Measurements from ENCODE around the gene FAU. TPM values are rescaled to one million over a fixed set of nuclear protein-coding genes. Genes with fewer than 3 reads are reported as not detected.

Gene FAU
- total RNA-seq, 3 donors from 2014 or later (not counting 1 experiment from before 2014, with no cell fraction given) = 724 to 977 (median 968) TPM

- DNase-seq (peak; percentile 79 to 95), ATAC-seq (peak; percentile 89 to 96 (median 92))
- Mint-ChIP-seq H3K27me3 (ENCODE audit: low read depth in 2 of 2) (no peaks in the 10 kb centered on the region), H3K36me3 (no peaks in the 10 kb centered on the region), H3K27ac (peak within 1 kb of the TSS; percentile 83 to 92), H3K9me3 (no peaks in the 10 kb centered on the region), H3K4me3 (peak within 1 kb of the TSS; percentile 92), H3K4me1 (peaks cover 0 to 14% of the 10 kb centered on the region in 2 donors)
- WGBS (ENCODE audit: insufficient coverage) = under 1% methylated on average over 52 of the region's 52 CpGs
- no peaks in the 10 kb centered on the region for H3K9me3 ChIP-seq (ENCODE audit: control insufficient read depth, insufficient read depth, low read length)
- peak within 1 kb of the TSS; percentile 85 for H3K4me3 ChIP-seq (ENCODE audit: low read length)
- H3K36me3 ChIP-seq (ENCODE audit: control insufficient read depth, insufficient read depth, low read length) = peaks cover 12% of the 10 kb centered on the region
- H3K27me3 ChIP-seq (ENCODE audit: control insufficient read depth, insufficient read depth, low read length) = no peaks in the 10 kb centered on the region
- H3K4me1 ChIP-seq (ENCODE audit: control insufficient read depth, insufficient read depth, low read length) = peaks cover 19% of the 10 kb centered on the region
- no peak for TF ChIP-seq CTCF (IDR thresholded peaks at IDR 0.05)
- intact Hi-C loops (cut with micrococcal nuclease) = loop anchor here (1.0 to 2.0 kb wide), 3 partner anchors 12 to 21 kb away; partner anchors contain the start of genes CDCA5, TM7SF2, ZFPL1 and ZNHIT2
- H3K27ac ChIP-seq (ENCODE audit: low read length) = peak within 1 kb of the TSS; percentile 76
These were observed 25.7 kb downstream of the FAU start, which contains the start of gene VPS51 for GRCh38 chr11:65095974-65096806. VPS51 (plus strand) TSS chr11:65096214; CDS start chr11:65096251, 37 bp downstream.

- intact Hi-C loops (cut with micrococcal nuclease) = no loop called here
- H3K4me3 ChIP-seq (ENCODE audit: low read length) = no peak overlapping the region
- ATAC-seq = no peak
- H3K36me3 ChIP-seq (ENCODE audit: control insufficient read depth, insufficient read depth, low read length) = peaks cover 9% of the 10 kb centered on the region
- peak overlapping the region; percentile 76 for H3K27ac ChIP-seq (ENCODE audit: low read length)
- H3K27me3 ChIP-seq (ENCODE audit: control insufficient read depth, insufficient read depth, low read length) = no peaks in the 10 kb centered on the region
- H3K36me3 Mint-ChIP-seq = no peaks in the 10 kb centered on the region
- H3K27me3 Mint-ChIP-seq (ENCODE audit: low read depth in 2 of 2) = no peaks in the 10 kb centered on the region
- 88% methylated on average over 22 of the region's 22 CpGs for WGBS (ENCODE audit: insufficient coverage)
- no peak for DNase-seq
- peaks cover 19% of the 10 kb centered on the region for H3K4me1 ChIP-seq (ENCODE audit: control insufficient read depth, insufficient read depth, low read length)
- peak overlapping the region; percentile 92 for H3K4me3 Mint-ChIP-seq
- TF ChIP-seq CTCF (IDR thresholded peaks at IDR 0.05) = no peak
- H3K9me3 ChIP-seq (ENCODE audit: control insufficient read depth, insufficient read depth, low read length) = no peaks in the 10 kb centered on the region
- H3K4me1 Mint-ChIP-seq = peaks cover 0 to 14% of the 10 kb centered on the region in 2 donors
- H3K27ac Mint-ChIP-seq = peak overlapping the region; percentile 83 to 92
- H3K9me3 Mint-ChIP-seq = no peaks in the 10 kb centered on the region
These were observed 26.5 kb downstream of the FAU start for GRCh38 chr11:65095427-65095826.

GRCh38 chr11:65090628-65091027 lies 31.3 kb downstream of the FAU start:
- H3K4me1 ChIP-seq (ENCODE audit: control insufficient read depth, insufficient read depth, low read length) = peaks cover 3% of the 10 kb centered on the region
- Mint-ChIP-seq H3K27ac (no peak overlapping the region), H3K27me3 (ENCODE audit: low read depth in 2 of 2) (no peaks in the 10 kb centered on the region), H3K4me3 (no peak overlapping the region), H3K9me3 (no peaks in the 10 kb centered on the region), H3K36me3 (peaks cover 7% of the 10 kb centered on the region), H3K4me1 (peaks cover 2 to 4% of the 10 kb centered on the region in 2 donors)
- H3K27me3 ChIP-seq (ENCODE audit: control insufficient read depth, insufficient read depth, low read length) = no peaks in the 10 kb centered on the region
- H3K9me3 ChIP-seq (ENCODE audit: control insufficient read depth, insufficient read depth, low read length) = no peaks in the 10 kb centered on the region
- ATAC-seq (no peak), DNase-seq (no peak)
- intact Hi-C loops (cut with micrococcal nuclease) = no loop called here
- WGBS (ENCODE audit: insufficient coverage) = 98% methylated on average over 3 of the region's 4 CpGs
- peaks cover 34% of the 10 kb centered on the region for H3K36me3 ChIP-seq (ENCODE audit: control insufficient read depth, insufficient read depth, low read length)
- no peak for TF ChIP-seq CTCF (IDR thresholded peaks at IDR 0.05)
- no peak overlapping the region for H3K4me3 ChIP-seq (ENCODE audit: low read length)
- no peak overlapping the region for H3K27ac ChIP-seq (ENCODE audit: low read length)
